NT2/D1 (cell line): Measurements from ENCODE around the gene DNAJC10.

ENCODE experiments used
- SUZ12 ChIP-seq: IDR thresholded peaks from 2 replicates; pipeline ENCODE4 v1.6.1; 2011; ENCODE audit not compliant: insufficient read length, insufficient read depth; ENCODE audit errors: extremely low read depth
- ZNF274 ChIP-seq: IDR thresholded peaks from 2 replicates; pipeline ENCODE4 v1.6.1; 2011; ENCODE audit warnings: mild to moderate bottlenecking, low read depth, low read length

DNA sequence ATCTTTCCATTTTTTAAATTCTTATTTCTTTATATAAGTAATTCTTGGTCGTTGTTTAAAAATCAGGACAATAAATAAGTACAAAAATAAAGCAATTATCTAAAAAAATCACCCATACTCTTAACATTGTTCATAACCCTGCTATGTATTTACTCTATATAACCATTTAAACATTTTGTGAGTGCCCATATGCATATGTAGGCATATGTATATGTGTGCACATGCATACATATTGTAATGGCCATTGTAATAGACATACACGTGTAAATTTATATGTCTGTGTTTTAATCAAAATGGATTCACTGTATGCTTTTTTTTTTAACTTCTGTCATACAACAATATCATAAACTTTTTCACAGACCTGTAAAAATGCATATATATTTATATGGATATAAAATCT lies 25.6 kb downstream of the DNAJC10 start:
- no peak for TF ChIP-seq SUZ12
- TF ChIP-seq ZNF274 = no peak
